ENCODE results near the gene BAG2.

Gene BAG2

DNA sequence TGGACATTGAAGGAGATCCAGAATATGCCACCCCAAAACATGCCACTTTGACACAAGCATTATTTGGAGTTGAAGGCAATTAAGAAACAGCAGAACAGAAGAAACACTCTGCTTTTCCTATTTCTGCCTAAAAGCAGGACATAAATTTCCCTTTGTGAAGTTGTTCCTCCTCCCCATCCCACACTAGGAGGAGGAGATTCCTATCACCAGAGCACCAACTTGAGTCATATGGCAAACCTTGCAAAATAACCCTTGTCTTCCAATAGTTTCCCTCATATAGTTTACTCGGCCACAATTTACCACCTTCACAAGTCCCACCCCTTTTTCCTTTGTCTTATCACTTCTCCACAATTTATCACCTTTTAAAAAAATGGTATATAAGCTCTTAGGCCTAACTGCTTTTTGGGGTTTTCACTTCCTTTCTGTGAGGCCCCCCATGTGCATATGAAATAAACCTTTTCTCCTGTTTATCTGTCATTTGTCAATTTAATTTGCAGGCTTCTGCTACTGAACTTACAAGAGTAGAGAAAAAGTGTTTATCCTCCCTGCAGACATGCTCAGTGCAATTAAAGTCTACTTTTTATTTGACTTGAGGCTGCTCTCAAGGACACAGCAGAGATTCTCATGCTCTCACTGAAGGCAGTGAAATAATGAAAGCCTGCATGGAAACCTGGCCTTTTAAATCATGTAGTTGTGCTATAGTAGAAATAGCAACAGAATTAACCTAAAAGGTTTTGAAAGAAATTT, 52.8 kb downstream of the BAG2 start:
- no peak for DNase-seq

DNA sequence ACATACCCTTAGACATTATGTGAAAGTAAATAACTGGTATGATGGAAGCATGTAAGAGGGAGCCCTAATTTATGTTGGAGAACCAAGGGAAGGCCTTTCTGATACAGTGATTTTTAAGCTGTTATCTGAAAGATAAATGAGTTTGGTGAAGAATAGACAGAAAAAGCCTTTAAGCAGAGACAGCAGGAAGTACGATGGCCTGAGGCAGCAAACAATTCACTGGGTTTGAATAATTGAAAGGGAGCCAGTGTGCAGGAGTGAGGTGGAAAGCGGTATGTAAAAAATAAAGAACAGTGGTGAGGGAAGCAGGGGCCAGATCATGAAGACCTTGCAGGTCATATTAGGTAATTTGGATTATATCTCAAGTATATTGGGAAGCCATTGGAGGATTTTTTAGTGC, 54.1 kb downstream of the BAG2 start:
- DNase-seq = no peak
